ENCODE data around the gene CARD14.
"Not testable (repeated sequence)": the region's sequence is repeated elsewhere in the genome, so short reads cannot be mapped to it uniquely, and the experiment has no call there.

Gene CARD14

DNA sequence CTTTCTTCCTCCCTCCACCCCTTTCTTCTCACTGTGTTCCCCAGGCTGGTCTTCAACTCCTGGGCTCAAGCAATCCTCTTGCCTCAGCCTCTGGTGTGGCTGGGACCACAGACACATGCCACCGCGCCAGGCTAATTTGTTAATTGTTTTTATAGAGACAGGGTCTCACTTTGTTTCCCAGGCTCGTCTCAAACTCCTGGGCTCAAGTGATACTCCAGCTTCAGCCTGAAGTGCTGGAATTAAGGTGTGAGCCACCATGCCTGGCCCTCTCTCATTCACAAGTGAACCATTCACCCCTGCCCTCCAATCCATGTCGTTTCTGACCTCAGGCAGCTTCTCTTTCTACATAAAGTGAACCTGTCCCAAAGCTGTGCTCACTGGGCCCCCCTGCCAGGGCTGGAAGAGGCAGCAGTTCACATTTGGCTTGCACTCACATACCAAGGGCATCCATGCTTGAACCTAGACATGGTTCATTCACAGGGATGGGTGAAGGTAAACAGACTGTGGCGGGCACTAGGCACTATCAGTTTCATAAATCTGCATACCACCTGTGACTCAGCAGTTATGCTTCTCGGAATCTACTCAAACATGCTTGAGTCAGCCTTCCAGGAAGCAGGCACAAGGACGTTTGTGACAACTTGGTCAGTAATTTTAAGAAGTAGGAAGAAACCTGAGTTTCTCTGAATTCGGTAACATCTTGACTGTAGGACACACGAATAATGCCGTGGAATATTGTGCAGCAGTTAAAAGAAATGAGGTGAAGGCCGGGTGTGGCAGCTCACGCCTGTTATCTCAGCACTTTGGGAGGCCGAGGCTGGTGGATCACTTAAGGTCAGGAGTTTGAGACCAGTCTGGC lies 84.8 kb downstream of the CARD14 start:
- peak; percentile 82 for DNase-seq (ENCODE audit: low read depth)

DNA sequence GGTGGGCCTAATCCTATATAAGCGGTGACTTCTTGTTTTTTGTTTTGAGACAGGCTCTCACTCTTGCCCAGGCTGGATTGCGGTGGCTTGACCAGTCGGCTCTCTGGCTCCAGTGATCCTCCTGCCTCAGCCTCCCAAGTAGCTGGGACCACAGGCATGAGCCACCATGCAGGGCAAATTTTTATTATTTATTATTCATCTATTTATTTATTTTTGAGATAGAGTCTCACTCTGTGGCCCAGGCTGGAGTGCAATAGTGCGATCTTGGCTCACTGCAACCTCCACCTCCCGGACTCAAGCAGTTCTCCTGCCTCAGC lies 86.2 kb downstream of the CARD14 start:
- DNase-seq (ENCODE audit: low read depth) = no peak
- TF ChIP-seq, protein P1, sequence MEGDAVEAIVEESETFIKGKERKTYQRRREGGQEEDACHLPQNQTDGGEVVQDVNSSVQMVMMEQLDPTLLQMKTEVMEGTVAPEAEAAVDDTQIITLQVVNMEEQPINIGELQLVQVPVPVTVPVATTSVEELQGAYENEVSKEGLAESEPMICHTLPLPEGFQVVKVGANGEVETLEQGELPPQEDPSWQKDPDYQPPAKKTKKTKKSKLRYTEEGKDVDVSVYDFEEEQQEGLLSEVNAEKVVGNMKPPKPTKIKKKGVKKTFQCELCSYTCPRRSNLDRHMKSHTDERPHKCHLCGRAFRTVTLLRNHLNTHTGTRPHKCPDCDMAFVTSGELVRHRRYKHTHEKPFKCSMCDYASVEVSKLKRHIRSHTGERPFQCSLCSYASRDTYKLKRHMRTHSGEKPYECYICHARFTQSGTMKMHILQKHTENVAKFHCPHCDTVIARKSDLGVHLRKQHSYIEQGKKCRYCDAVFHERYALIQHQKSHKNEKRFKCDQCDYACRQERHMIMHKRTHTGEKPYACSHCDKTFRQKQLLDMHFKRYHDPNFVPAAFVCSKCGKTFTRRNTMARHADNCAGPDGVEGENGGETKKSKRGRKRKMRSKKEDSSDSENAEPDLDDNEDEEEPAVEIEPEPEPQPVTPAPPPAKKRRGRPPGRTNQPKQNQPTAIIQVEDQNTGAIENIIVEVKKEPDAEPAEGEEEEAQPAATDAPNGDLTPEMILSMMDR (IDR thresholded peaks at IDR 0.05; ENCODE audit: low read depth, low read length) = no peak
- no peak for TF ChIP-seq POLR2A (IDR thresholded peaks at IDR 0.05; ENCODE audit: extremely low read depth, insufficient read length)
- TF ChIP-seq MYC (IDR thresholded peaks at IDR 0.05; ENCODE audit: low read depth, low read length) = no peak
- TF ChIP-seq, protein P2, sequence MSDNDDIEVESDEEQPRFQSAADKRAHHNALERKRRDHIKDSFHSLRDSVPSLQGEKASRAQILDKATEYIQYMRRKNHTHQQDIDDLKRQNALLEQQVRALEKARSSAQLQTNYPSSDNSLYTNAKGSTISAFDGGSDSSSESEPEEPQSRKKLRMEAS (IDR thresholded peaks at IDR 0.05; ENCODE audit: low read depth, low read length) = no peak
- no peak overlapping the region for H3K4me3 ChIP-seq (ENCODE audit: low read depth, low read length)

More for the DNA sequence above, 84.8 kb downstream of the CARD14 start:
- no peak overlapping the region for H3K4me3 ChIP-seq (ENCODE audit: low read depth, low read length)
- TF ChIP-seq, protein P2 (IDR thresholded peaks at IDR 0.05; ENCODE audit: low read depth, low read length) = peak; percentile 43; the same call in 1 of the 2 replicates
- no peak; the same call in 1 of the 2 replicates for TF ChIP-seq MYC (IDR thresholded peaks at IDR 0.05; ENCODE audit: low read depth, low read length)

DNA sequence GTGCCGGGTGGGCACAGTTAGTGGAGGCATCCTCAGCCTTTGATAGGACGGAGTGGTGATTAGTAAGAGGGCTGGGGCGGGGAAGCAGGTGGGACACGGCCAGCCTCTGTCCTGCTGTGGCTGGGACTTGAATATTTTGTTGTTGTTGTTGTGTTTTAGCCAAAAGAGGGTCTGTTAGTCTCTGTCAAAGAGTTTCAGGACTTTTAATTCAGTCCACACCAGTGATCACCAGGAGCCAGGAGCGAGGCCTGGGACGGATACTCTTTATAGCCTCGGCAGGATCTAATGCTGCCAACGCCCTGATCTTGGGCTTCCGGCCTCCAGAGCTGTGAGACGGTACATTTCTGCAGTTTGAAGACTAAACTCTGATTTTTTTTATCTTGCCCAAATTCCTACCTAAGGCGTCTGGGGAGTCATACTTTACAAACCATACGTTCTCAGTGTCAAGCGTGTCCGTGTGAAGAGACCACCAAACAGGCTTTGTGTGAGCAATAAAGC lies 87.9 kb downstream of the CARD14 start:
- no peak for DNase-seq (ENCODE audit: low read depth)
- H3K4me3 ChIP-seq (ENCODE audit: low read depth, low read length) = no peak overlapping the region
- TF ChIP-seq, protein P2 (IDR thresholded peaks at IDR 0.05; ENCODE audit: low read depth, low read length) = no peak
- TF ChIP-seq, protein P1 (IDR thresholded peaks at IDR 0.05; ENCODE audit: low read depth, low read length) = no peak
- TF ChIP-seq MYC (IDR thresholded peaks at IDR 0.05; ENCODE audit: low read depth, low read length) (no peak), POLR2A (IDR thresholded peaks at IDR 0.05; ENCODE audit: extremely low read depth, insufficient read length) (no peak)

DNA sequence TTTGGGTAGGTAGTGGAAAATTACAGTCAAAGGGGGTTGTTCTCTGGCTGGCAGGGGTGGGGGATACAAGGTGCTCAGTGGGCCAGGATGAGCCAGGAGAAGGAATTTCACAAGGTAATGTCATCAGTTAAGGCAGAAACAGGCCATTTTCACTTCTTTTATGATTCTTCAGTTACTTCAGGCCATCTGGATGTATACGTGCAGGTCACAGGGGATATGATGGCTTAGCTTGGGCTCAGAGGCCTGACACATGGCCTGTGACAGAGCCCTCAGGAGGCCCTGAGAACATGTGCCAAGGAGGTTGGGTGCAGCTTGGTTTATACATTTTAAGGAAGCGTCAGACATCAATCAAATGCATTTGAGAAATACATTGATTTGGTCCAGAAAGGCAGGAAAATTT lies 88.5 kb downstream of the CARD14 start:
- not testable (repeated sequence) for DNase-seq (ENCODE audit: low read depth)

More for the DNA sequence above, 88.5 kb downstream of the CARD14 start:
- H3K4me3 ChIP-seq (ENCODE audit: low read depth, low read length) = not testable (repeated sequence)

All from NB4 (cell line).